SK-N-MC (cell line): ENCODE measurements around the gene GPR108.

Source experiments
- DNase-seq: peaks from one replicate; pipeline ENCODE4 v3.0.0-alpha.2; 2011; ENCODE audit warnings: low read depth, low spot score
- H3K27ac ChIP-seq: fragments of 200-600 bp; sonication (generic); 2 replicates; pipeline ENCODE4 v1.5.1; 2016; ENCODE audit warnings: mixed run types
- H3K36me3 ChIP-seq: fragments of 200-600 bp; sonication (generic); 2 replicates; pipeline ENCODE4 v1.6.1; 2017; ENCODE audit warnings: antibody characterized with exemption, low read length, mixed read lengths; ENCODE audit not compliant: insufficient read depth
- H3K4me3 ChIP-seq: fragments of 200-600 bp; sonication (generic); 2 replicates; pipeline ENCODE4 v1.5.1; 2016
- H3K9ac ChIP-seq: fragments of 200-600 bp; sonication (generic); 2 replicates; pipeline ENCODE4 v1.8.0; 2017; ENCODE audit warnings: mixed run types, mixed read lengths; ENCODE audit not compliant: insufficient read length
- H3K9me3 ChIP-seq: fragments of 200-600 bp; sonication (generic); 2 replicates; pipeline ENCODE4 v1.6.1; 2017; ENCODE audit warnings: low read depth, mild to moderate bottlenecking, antibody characterized with exemption, low read length, moderate library complexity, mixed read lengths
- EZH2 ChIP-seq: fragments of 200-600 bp; sonication (generic); IDR thresholded peaks from one replicate; pipeline ENCODE4 v1.6.1; 2017; ENCODE audit warnings: antibody characterized with exemption
- FOXP2 ChIP-seq: optimal IDR thresholded peaks from 2 replicates; pipeline ENCODE3; 2011; ENCODE audit warnings: mild to moderate bottlenecking, moderate library complexity; ENCODE audit not compliant: insufficient read depth; ENCODE audit errors: extremely low read length, control extremely low read depth
- POLR2AphosphoS5 ChIP-seq: IDR thresholded peaks from 2 replicates; pipeline ENCODE4 v1.6.1; 2012; ENCODE audit warnings: mild to moderate bottlenecking, low read depth, low read length, borderline replicate concordance

GPR108 gene

GRCh38 chr19:6733338-6734095 lies 3.9 kb downstream of the GPR108 start:
- H3K4me3 ChIP-seq, result no peak overlapping the region
- no peaks in the 10 kb centered on the region for H3K9me3 ChIP-seq
- H3K9ac ChIP-seq, result no peak overlapping the region
- H3K36me3 ChIP-seq, result no peaks in the 10 kb centered on the region
- TF ChIP-seq EZH2 (no peak), POLR2AphosphoS5 (no peak), FOXP2 (no peak)
- H3K27ac ChIP-seq, result no peak overlapping the region
- DNase-seq, result no peak

DNA sequence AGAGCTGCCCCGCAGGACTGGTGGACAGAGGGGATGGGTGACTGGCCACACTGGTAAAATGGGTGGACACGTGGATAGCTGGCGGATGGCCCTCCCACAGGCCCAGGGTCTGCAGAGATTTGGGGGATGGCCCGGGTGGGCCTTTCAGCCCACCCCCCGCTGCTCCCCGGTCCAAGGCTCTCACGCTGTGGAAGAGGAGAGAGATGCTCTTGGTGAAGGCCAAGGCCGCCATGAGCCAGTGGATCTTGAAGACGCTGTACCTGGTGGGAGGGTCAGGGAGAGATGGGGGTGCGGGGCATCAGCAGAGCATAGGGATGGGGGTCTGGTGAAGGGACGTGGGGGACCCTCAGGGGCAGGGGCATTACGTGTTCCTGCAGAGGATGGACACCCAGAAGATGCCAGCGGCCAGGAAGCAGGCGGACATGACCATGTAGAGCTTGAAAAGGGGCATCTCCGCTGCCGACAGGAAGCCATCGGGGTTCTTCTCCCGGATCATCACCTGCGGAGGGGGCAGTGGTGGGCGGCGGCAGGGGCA lies 4.5 kb downstream of the GPR108 start:
- Histone ChIP-seq H3K9me3 (no peaks in the 10 kb centered on the region), H3K27ac (no peak overlapping the region), H3K9ac (no peak overlapping the region), H3K4me3 (no peak overlapping the region), H3K36me3 (no peaks in the 10 kb centered on the region)
- DNase-seq, result no peak
- no peak for TF ChIP-seq FOXP2
- no peak for TF ChIP-seq EZH2
- no peak for TF ChIP-seq POLR2AphosphoS5

- Histone ChIP-seq H3K9ac (no peak overlapping the region), H3K27ac (no peak overlapping the region), H3K36me3 (no peaks in the 10 kb centered on the region), H3K4me3 (no peak overlapping the region), H3K9me3 (no peaks in the 10 kb centered on the region)
- DNase-seq, result no peak
- TF ChIP-seq FOXP2, result no peak
- no peak for TF ChIP-seq EZH2
- no peak for TF ChIP-seq POLR2AphosphoS5
Observed at GRCh38 chr19:6731822-6732221, 5.6 kb downstream of the GPR108 start.

- TF ChIP-seq FOXP2 (no peak), POLR2AphosphoS5 (no peak), EZH2 (no peak)
- Histone ChIP-seq H3K9me3 (no peaks in the 10 kb centered on the region), H3K4me3 (no peak overlapping the region), H3K27ac (no peak overlapping the region), H3K36me3 (no peaks in the 10 kb centered on the region), H3K9ac (no peak overlapping the region)
- no peak for DNase-seq
Observed at GRCh38 chr19:6730941-6731670, 6.3 kb downstream of the GPR108 start.

DNA sequence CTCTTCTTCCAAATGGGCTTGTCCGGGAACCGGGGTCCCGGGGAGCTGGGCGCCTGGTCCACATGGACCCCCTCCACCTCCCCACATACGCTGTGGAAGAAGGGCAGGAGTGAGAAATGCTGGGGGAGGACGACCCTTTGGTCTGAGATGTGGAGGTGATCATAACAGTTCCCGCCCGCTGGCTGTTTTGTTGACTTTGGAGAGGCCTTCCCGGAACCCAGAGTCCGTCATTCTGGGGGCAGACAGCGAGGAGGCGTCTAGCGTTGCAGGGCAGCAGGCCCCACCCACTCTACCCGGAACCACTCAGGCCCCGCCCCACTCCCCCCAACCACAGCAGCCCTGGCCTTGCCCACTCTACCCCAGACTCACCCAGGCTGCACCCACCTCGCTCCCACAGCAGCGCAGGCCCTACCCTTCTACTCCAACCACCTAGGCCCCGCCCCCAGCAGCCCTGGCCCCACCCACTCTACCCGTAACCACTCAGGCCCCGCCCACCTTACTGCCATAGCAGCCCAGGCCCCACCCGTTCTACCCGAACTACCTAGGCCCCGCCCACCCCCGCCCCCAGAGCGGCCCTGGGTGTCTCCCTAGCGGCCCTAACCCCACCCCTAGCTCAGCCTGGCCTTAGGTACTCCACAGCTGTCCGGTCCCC lies 7.1 kb downstream of the GPR108 start:
- no peaks in the 10 kb centered on the region for H3K36me3 ChIP-seq
- no peak overlapping the region for H3K4me3 ChIP-seq
- H3K27ac ChIP-seq, result no peak overlapping the region
- TF ChIP-seq POLR2AphosphoS5 (no peak), FOXP2 (no peak), EZH2 (no peak)
- no peak overlapping the region for H3K9ac ChIP-seq
- H3K9me3 ChIP-seq, result no peaks in the 10 kb centered on the region
- DNase-seq, result no peak

DNA sequence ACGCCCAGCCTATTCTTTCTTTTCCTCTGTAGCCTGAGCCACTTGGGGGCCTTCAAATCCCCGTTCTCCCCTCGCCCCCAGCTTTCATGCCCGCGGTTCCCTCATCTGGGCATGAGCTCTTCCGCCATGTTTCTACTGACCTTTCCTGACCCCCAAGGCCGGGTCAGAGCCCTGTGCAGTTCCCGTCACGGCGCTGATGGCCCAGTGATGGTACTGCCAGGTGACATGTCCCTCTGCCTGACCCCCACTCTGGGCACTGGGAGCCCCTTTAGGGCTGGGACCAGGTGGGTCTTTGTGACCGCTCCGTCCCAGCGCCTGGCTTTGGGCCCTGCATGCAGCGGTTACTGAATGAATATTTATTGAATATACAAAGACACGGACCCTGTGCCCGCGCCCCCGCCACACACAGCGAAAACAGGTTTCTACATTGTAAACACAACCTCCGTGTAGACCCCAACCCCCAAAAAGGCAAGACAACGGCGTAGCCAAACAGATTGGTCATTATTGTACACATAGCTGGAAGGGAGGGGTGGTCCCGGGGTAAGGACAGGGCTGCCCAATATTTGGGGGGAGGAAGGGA lies 7.7 kb downstream of the GPR108 start:
- Histone ChIP-seq H3K27ac (no peak overlapping the region), H3K9ac (no peak overlapping the region), H3K9me3 (no peaks in the 10 kb centered on the region), H3K36me3 (no peaks in the 10 kb centered on the region), H3K4me3 (no peak overlapping the region)
- no peak for DNase-seq
- TF ChIP-seq POLR2AphosphoS5, result no peak
- TF ChIP-seq FOXP2, result no peak
- no peak for TF ChIP-seq EZH2

DNA sequence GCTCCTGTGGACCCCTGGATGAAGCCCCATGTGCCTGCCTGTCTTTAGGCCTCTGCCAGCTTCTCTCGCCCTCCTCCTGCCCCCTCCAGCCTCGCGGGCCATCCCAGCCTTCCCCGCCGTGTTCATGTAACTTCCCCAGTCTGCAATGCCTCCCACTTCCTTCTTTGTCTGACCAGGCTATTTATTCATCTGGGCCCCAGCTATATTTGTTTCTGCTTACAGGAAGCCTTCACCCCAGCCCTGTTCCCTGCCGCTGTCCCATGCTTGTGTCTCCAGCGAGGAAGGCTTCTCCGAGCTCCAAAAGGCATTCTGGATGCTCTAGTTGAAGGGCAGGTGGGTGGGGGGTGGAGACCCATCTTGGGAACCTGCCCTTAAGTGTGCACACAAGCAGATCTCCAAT lies 9.0 kb downstream of the GPR108 start:
- no peaks in the 10 kb centered on the region for H3K9me3 ChIP-seq
- H3K9ac ChIP-seq, result no peak overlapping the region
- no peaks in the 10 kb centered on the region for H3K36me3 ChIP-seq
- no peak for DNase-seq
- H3K27ac ChIP-seq, result no peak overlapping the region
- no peak overlapping the region for H3K4me3 ChIP-seq
- TF ChIP-seq EZH2, result no peak
- TF ChIP-seq FOXP2, result no peak
- TF ChIP-seq POLR2AphosphoS5, result no peak

GRCh38 chr19:6725513-6726231 lies 11.7 kb downstream of the GPR108 start:
- DNase-seq, result no peak
- H3K9me3 ChIP-seq, result no peaks in the 10 kb centered on the region
- H3K9ac ChIP-seq, result no peak overlapping the region
- H3K36me3 ChIP-seq, result no peaks in the 10 kb centered on the region
- TF ChIP-seq FOXP2 (no peak), POLR2AphosphoS5 (no peak)
- H3K4me3 ChIP-seq, result no peak overlapping the region
- H3K27ac ChIP-seq, result no peak overlapping the region
